GM12878 (cell line): Measurements from ENCODE around the gene KRTAP17-1.

Experiments
- BHLHE40 ChIP-seq, 2 experiments: fragments of 450-650 bp in 1 of 2; IDR thresholded peaks; 2 replicates each; pipeline ENCODE4 v1.6.1; 2011 to 2017; ENCODE audit warnings: low read depth in 2 of 2, borderline replicate concordance in 1 of 2, improper control_type of control experiment in 1 of 2, low read length in 1 of 2, mild to moderate bottlenecking in 1 of 2
- CBFB ChIP-seq: IDR thresholded peaks from 2 replicates; pipeline ENCODE4 v1.6.1; 2016; ENCODE audit warnings: antibody characterized with exemption, low read depth
- CTCF ChIP-seq, 3 experiments: IDR thresholded peaks in 2 of 3; conservative IDR thresholded peaks in 1 of 3; 2 replicates each; pipeline ENCODE4 v1.5.1; 2011; ENCODE audit warnings: low read depth in 3 of 3, low read length in 3 of 3, mild to moderate bottlenecking in 3 of 3, control low read depth in 2 of 3, moderate library complexity in 2 of 3, inconsistent platforms in 1 of 3, mixed read lengths in 1 of 3; ENCODE audit not compliant: control insufficient read depth in 2 of 3, insufficient read depth in 1 of 3; ENCODE audit errors: extremely low read depth in 1 of 3
- DPF2 ChIP-seq: fragments of 450-650 bp; IDR thresholded peaks from 2 replicates; pipeline ENCODE4 v1.6.1; 2017; ENCODE audit warnings: mild to moderate bottlenecking
- NFXL1 ChIP-seq: fragments of 450-650 bp; IDR thresholded peaks from 2 replicates; pipeline ENCODE4 v1.6.1; 2017; ENCODE audit warnings: antibody characterized with exemption, mild to moderate bottlenecking, borderline replicate concordance
- POLR2AphosphoS5 ChIP-seq: IDR thresholded peaks from 2 replicates; pipeline ENCODE4 v1.6.1; 2011; ENCODE audit warnings: mild to moderate bottlenecking, low read length, inconsistent platforms
- TCF7 ChIP-seq: IDR thresholded peaks from 2 replicates; pipeline ENCODE4 v1.6.1; 2014; ENCODE audit warnings: antibody characterized with exemption, borderline replicate concordance

- no peak for TF ChIP-seq POLR2AphosphoS5
- TF ChIP-seq NFXL1 = no peak
- no peak for TF ChIP-seq TCF7
- TF ChIP-seq CTCF (IDR thresholded peaks at IDR 0.05 in 2 of 3, conservative IDR thresholded peaks at IDR 0.05 in 1 of 3; ENCODE audit: control insufficient read depth in 2 of 3, extremely low read depth in 1 of 3, insufficient read depth in 1 of 3, low read depth in 3 of 3, low read length in 3 of 3) = no peak
- TF ChIP-seq DPF2 = no peak
- TF ChIP-seq BHLHE40 (IDR thresholded peaks at IDR 0.05; ENCODE audit: borderline replicate concordance in 1 of 2, low read depth in 2 of 2, low read length in 1 of 2) = no peak
- no peak for TF ChIP-seq CBFB
These were observed 17.6 kb upstream of the KRTAP17-1 start for GRCh38 chr17:41333098-41333497.
